Activated CD4-positive, CD25-positive, alpha-beta regulatory T cell treated with anti-CD3 and anti-CD28 coated beads, Interleukin-2, amount 50 U/mL, for 16 hours (primary cell): Measurements from ENCODE around the gene ADARB1.

Experiments
- DNase-seq: peaks from one replicate; pipeline ENCODE4 v3.0.0-alpha.2; 2020; ENCODE audit warnings: low read depth, low spot score

Gene ADARB1

GRCh38 chr21:45264912-45265515 lies 190.6 kb downstream of the ADARB1 start:
- no peak for DNase-seq

- no peak for DNase-seq
Observed at GRCh38 chr21:45265721-45266517, 191.5 kb downstream of the ADARB1 start.

GRCh38 chr21:45266518-45267389 lies 192.4 kb downstream of the ADARB1 start:
- DNase-seq: no peak

- DNase-seq: no peak
Observed at GRCh38 chr21:45267390-45267760, 193.0 kb downstream of the ADARB1 start.

- no peak for DNase-seq
Observed at GRCh38 chr21:45269861-45270260, 195.5 kb downstream of the ADARB1 start.

GRCh38 chr21:45270306-45270821 lies 196.0 kb downstream of the ADARB1 start:
- no peak for DNase-seq
